AG09309 (cell line): Measurements from ENCODE around the gene MRPL9.
"Not testable (repeated sequence)": the region's sequence is repeated elsewhere in the genome, so short reads cannot be mapped to it uniquely, and the experiment has no call there.

ENCODE experiments used
- DNase-seq: peaks from one replicate; pipeline ENCODE4 v3.0.0-alpha.2; 2010; ENCODE audit warnings: low read depth
- H3K4me3 ChIP-seq: 2 replicates; pipeline ENCODE4 v1.5.1; 2011; ENCODE audit warnings: mild to moderate bottlenecking, low read depth, low read length, moderate library complexity; ENCODE audit not compliant: control insufficient read depth
- TF ChIP-seq, protein P1 (sequence below): IDR thresholded peaks from 2 replicates; pipeline ENCODE4 v1.5.1; 2011; ENCODE audit warnings: mild to moderate bottlenecking, low read depth, low read length, inconsistent platforms; ENCODE audit not compliant: insufficient read depth, control insufficient read depth; ENCODE audit errors: missing control alignments

The MRPL9 gene

DNA sequence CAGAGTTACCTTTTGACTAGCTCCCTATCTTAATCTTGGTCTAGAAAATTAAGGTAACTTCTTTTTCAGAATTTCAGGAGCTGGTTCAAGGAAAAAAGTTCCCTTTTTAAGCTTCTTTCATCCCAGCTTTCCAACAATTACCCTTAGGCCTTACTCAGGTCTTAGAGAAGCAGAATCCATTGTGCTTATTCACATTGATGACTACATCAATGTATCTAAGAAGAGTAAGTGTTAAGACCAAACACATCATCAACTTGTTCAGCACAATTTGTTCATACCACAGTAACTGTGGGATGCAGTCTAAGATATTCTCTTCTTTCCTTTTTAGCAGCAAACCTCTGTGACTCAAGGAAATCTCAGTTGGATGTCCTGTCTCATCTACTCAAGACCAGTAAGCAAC is 4.1 kb downstream of the MRPL9 start:
- H3K4me3 ChIP-seq, result no peak overlapping the region
- no peak for DNase-seq
- TF ChIP-seq, protein P1, sequence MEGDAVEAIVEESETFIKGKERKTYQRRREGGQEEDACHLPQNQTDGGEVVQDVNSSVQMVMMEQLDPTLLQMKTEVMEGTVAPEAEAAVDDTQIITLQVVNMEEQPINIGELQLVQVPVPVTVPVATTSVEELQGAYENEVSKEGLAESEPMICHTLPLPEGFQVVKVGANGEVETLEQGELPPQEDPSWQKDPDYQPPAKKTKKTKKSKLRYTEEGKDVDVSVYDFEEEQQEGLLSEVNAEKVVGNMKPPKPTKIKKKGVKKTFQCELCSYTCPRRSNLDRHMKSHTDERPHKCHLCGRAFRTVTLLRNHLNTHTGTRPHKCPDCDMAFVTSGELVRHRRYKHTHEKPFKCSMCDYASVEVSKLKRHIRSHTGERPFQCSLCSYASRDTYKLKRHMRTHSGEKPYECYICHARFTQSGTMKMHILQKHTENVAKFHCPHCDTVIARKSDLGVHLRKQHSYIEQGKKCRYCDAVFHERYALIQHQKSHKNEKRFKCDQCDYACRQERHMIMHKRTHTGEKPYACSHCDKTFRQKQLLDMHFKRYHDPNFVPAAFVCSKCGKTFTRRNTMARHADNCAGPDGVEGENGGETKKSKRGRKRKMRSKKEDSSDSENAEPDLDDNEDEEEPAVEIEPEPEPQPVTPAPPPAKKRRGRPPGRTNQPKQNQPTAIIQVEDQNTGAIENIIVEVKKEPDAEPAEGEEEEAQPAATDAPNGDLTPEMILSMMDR, result no peak

GRCh38 chr1:151756291-151756690 is 7.0 kb downstream of the MRPL9 start:
- no peak for DNase-seq

GRCh38 chr1:151741516-151741915 is 21.8 kb downstream of the MRPL9 start:
- TF ChIP-seq, protein P1, result no peak
- DNase-seq, result no peak
- no peak overlapping the region for H3K4me3 ChIP-seq

More at GRCh38 chr1:151756291-151756690, 7.0 kb downstream of the MRPL9 start:
- no peak overlapping the region for H3K4me3 ChIP-seq
- TF ChIP-seq, protein P1, result no peak

DNA sequence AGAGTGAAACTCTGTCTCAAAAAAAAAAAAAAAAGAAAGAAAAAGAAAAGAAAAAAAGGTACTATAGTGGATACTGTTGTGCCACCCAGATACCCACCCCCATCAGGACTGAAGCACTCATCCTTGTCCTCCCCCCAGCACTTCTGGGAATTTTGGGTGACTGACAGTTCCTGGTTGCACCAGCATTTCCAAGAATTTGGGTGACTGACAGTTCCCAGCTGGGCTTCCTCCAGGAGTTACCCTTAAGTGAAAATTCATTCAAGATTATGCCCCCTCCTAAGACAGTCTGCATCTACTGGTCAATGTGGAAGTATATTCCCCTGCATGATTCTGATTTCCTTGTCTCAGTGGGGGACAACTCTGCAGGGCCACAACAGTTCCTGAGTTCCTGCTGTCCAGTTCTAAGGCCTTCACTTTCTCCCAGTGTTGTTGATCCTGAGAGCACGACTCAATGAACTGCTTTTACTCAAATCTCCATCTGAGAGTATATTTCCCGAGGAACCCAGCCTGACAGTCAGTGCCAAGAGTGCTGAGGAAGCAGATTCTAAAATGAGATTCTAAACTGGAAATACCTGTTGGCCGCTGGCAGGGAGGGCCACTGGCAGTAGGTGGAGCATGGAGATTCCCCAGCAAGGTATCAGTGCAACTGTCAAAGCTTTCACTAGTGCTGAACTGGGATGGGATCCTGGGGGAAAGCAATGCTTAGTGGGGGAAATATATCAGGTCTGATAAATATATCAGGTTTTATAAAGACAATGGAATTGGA is 23.5 kb downstream of the MRPL9 start:
- TF ChIP-seq, protein P1, result no peak
- no peak for DNase-seq

GRCh38 chr1:151737479-151737878 is 25.8 kb downstream of the MRPL9 start:
- H3K4me3 ChIP-seq, result no peak overlapping the region
- TF ChIP-seq, protein P1, result no peak
- DNase-seq, result no peak

More for the DNA sequence above, 23.5 kb downstream of the MRPL9 start:
- no peak overlapping the region for H3K4me3 ChIP-seq

DNA sequence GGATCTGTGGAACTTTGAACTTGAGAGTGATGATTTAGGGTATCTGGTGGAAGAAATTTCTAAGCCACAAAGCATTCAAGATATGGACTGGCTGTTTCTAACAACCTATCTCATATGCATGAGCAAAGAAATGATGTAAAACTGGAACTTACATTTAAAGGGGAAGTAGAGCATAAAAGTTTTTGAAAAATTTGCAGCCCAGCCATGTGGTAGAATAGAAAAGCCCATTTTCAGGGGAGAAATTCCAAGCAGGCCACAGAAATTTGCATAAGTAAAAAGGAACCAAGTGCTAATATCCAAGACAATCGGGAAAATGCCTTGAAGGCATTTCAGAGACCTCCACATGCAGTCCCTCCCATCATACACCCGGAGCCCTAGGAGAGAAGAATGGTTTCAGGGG is 26.3 kb downstream of the MRPL9 start:
- DNase-seq, result no peak
- TF ChIP-seq, protein P1, result no peak
- H3K4me3 ChIP-seq, result no peak overlapping the region

- not testable (repeated sequence) for DNase-seq, H3K4me3 ChIP-seq
Observed at GRCh38 chr1:151733995-151734394, 29.3 kb downstream of the MRPL9 start.
